WTC11 (cell line): ENCODE data around the gene ASB5. TPM values are rescaled to one million over a fixed set of nuclear protein-coding genes. Genes with fewer than 3 reads are reported as not detected.

ENCODE experiments used
- ATF1 ChIP-seq: sonication (generic); formaldehyde crosslinking; IDR thresholded peaks from 2 replicates; pipeline ENCODE4 v1.8.1; 2023; ENCODE audit warnings: mild to moderate bottlenecking, moderate library complexity, missing genetic modification reagents
- ATF2 ChIP-seq: sonication (generic); formaldehyde crosslinking; IDR thresholded peaks from 2 replicates; pipeline ENCODE4 v1.8.1; 2022; ENCODE audit warnings: low read depth, missing genetic modification reagents, borderline replicate concordance
- CBFB ChIP-seq: sonication (generic); formaldehyde crosslinking; IDR thresholded peaks from 2 replicates; pipeline ENCODE4 v1.8.1; 2022; ENCODE audit warnings: mild to moderate bottlenecking, low read depth, missing genetic modification reagents
- CDX4 ChIP-seq: fragments of 250-450 bp; sonication (Bioruptor Pico); IDR thresholded peaks from 2 replicates; pipeline ENCODE4 v1.9.0; 2021; ENCODE audit warnings: moderate library complexity, mild to moderate bottlenecking, inconsistent platforms, borderline replicate concordance
- ETV6 ChIP-seq: sonication (generic); formaldehyde crosslinking; IDR thresholded peaks from 2 replicates; pipeline ENCODE4 v1.8.1; 2022; ENCODE audit warnings: mild to moderate bottlenecking, missing genetic modification reagents
- FOXP4 ChIP-seq: sonication (generic); formaldehyde crosslinking; IDR thresholded peaks from 2 replicates; pipeline ENCODE4 v1.8.0; 2022; ENCODE audit warnings: mild to moderate bottlenecking, missing genetic modification reagents
- GABPB1 ChIP-seq: sonication (generic); formaldehyde crosslinking; IDR thresholded peaks from 2 replicates; pipeline ENCODE4 v1.8.1; 2023; ENCODE audit warnings: mild to moderate bottlenecking, missing genetic modification reagents
- GTF2I ChIP-seq: fragments of 250-450 bp; sonication (Bioruptor Pico); conservative IDR thresholded peaks from 2 replicates; pipeline ENCODE4 v1.4.0; 2021; ENCODE audit warnings: mild to moderate bottlenecking
- JUN ChIP-seq: sonication (generic); formaldehyde crosslinking; IDR thresholded peaks from 2 replicates; pipeline ENCODE4 v1.8.0; 2023; ENCODE audit warnings: mild to moderate bottlenecking, missing genetic modification reagents
- MYBL2 ChIP-seq: sonication (generic); formaldehyde crosslinking; IDR thresholded peaks from 2 replicates; pipeline ENCODE4 v1.8.1; 2023; ENCODE audit warnings: mild to moderate bottlenecking, moderate library complexity, missing genetic modification reagents
- NFATC4 ChIP-seq: fragments of 250-450 bp; sonication (Bioruptor Pico); IDR thresholded peaks from 2 replicates; pipeline ENCODE4 v1.9.0; 2021; ENCODE audit warnings: mild to moderate bottlenecking
- NR1H2 ChIP-seq: sonication (generic); formaldehyde crosslinking; IDR thresholded peaks from 2 replicates; pipeline ENCODE4 v1.9.0; 2021; ENCODE audit warnings: mild to moderate bottlenecking, moderate library complexity, missing genetic modification reagents
- RELA ChIP-seq: sonication (generic); formaldehyde crosslinking; IDR thresholded peaks from 2 replicates; pipeline ENCODE4 v1.8.1; 2022; ENCODE audit warnings: missing genetic modification reagents, mild to moderate bottlenecking, borderline replicate concordance
- TEAD1 ChIP-seq: sonication (generic); formaldehyde crosslinking; IDR thresholded peaks from 2 replicates; pipeline ENCODE4 v1.8.0; 2022; ENCODE audit warnings: mild to moderate bottlenecking, missing genetic modification reagents
- TP53 ChIP-seq: sonication (generic); formaldehyde crosslinking; IDR thresholded peaks from 2 replicates; pipeline ENCODE4 v1.8.1; 2023; ENCODE audit warnings: mild to moderate bottlenecking, missing genetic modification reagents
- ZBTB43 ChIP-seq: sonication (generic); formaldehyde crosslinking; IDR thresholded peaks from 2 replicates; pipeline ENCODE4 v1.8.1; 2023; ENCODE audit warnings: mild to moderate bottlenecking, missing genetic modification reagents
- ZNF219 ChIP-seq: sonication (generic); formaldehyde crosslinking; IDR thresholded peaks from 2 replicates; pipeline ENCODE4 v1.8.0; 2023; ENCODE audit warnings: missing genetic modification reagents, mild to moderate bottlenecking, borderline replicate concordance
- ZNF263 ChIP-seq: sonication (generic); formaldehyde crosslinking; IDR thresholded peaks from 2 replicates; pipeline ENCODE4 v1.8.1; 2022; ENCODE audit warnings: low read depth, mild to moderate bottlenecking, moderate library complexity, missing genetic modification reagents
- ZNF281 ChIP-seq: sonication (generic); formaldehyde crosslinking; IDR thresholded peaks from 2 replicates; pipeline ENCODE4 v1.8.0; 2023; ENCODE audit warnings: mild to moderate bottlenecking, missing genetic modification reagents
- ZNF671 ChIP-seq: fragments of 250-450 bp; sonication (Bioruptor Pico); IDR thresholded peaks from 2 replicates; pipeline ENCODE4 v1.8.0; 2021; ENCODE audit warnings: mild to moderate bottlenecking
- total RNA-seq: library from RNA; stranded (reverse); gene quantifications from 3 replicates; pipeline ENCODE4 v1.2.3, GENCODE V29; 2021
- TF ChIP-seq, protein P1 (sequence below): sonication (generic); formaldehyde crosslinking; IDR thresholded peaks from 2 replicates; pipeline ENCODE4 v1.8.0; 2022; ENCODE audit warnings: mild to moderate bottlenecking, missing genetic modification reagents
- TF ChIP-seq, protein P2 (sequence below): sonication (generic); formaldehyde crosslinking; IDR thresholded peaks from 2 replicates; pipeline ENCODE4 v1.8.1; 2022; ENCODE audit warnings: mild to moderate bottlenecking, moderate library complexity, missing genetic modification reagents
- TF ChIP-seq, protein P3 (sequence below): sonication (generic); formaldehyde crosslinking; conservative IDR thresholded peaks from 2 replicates; pipeline ENCODE4 v1.8.1; 2022; ENCODE audit warnings: mild to moderate bottlenecking, missing genetic modification reagents
- TF ChIP-seq, protein P4 (sequence below): fragments of 250-450 bp; sonication (Bioruptor Pico); IDR thresholded peaks from 2 replicates; pipeline ENCODE4 v1.9.0; 2021; ENCODE audit warnings: mild to moderate bottlenecking

Gene ASB5
- total RNA-seq, 1 experiment from 2014 or later: not detected

- TF ChIP-seq, protein P1, sequence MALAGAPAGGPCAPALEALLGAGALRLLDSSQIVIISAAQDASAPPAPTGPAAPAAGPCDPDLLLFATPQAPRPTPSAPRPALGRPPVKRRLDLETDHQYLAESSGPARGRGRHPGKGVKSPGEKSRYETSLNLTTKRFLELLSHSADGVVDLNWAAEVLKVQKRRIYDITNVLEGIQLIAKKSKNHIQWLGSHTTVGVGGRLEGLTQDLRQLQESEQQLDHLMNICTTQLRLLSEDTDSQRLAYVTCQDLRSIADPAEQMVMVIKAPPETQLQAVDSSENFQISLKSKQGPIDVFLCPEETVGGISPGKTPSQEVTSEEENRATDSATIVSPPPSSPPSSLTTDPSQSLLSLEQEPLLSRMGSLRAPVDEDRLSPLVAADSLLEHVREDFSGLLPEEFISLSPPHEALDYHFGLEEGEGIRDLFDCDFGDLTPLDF (CRISPR knock-in tag): no peak
- TF ChIP-seq MYBL2 (CRISPR knock-in tag) (no peak), NR1H2 (no peak), ZBTB43 (no peak), GABPB1 (CRISPR knock-in tag) (peak; percentile 47; the same call in 1 of the 2 replicates), TP53 (no peak), TEAD1 (CRISPR knock-in tag) (no peak), JUN (CRISPR knock-in tag) (no peak), ZNF671 (CRISPR knock-in tag) (no peak), RELA (CRISPR knock-in tag) (no peak), ETV6 (CRISPR knock-in tag) (peak; percentile 30; the same call in 1 of the 2 replicates), FOXP4 (CRISPR knock-in tag) (no peak), CBFB (no peak), CDX4 (CRISPR knock-in tag) (no peak), ATF1 (CRISPR knock-in tag) (no peak), GTF2I (no peak), ATF2 (CRISPR knock-in tag) (no peak), ZNF281 (CRISPR knock-in tag) (no peak), ZNF263 (CRISPR knock-in tag) (no peak), NFATC4 (no peak), ZNF219 (no peak)
- TF ChIP-seq, protein P2, sequence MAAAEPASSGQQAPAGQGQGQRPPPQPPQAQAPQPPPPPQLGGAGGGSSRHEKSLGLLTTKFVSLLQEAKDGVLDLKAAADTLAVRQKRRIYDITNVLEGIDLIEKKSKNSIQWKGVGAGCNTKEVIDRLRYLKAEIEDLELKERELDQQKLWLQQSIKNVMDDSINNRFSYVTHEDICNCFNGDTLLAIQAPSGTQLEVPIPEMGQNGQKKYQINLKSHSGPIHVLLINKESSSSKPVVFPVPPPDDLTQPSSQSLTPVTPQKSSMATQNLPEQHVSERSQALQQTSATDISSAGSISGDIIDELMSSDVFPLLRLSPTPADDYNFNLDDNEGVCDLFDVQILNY (CRISPR knock-in tag): 0 out of 2 replicates have a peak, but pooled peaks have one; percentile 58
- TF ChIP-seq, protein P3, sequence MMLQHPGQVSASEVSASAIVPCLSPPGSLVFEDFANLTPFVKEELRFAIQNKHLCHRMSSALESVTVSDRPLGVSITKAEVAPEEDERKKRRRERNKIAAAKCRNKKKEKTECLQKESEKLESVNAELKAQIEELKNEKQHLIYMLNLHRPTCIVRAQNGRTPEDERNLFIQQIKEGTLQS (CRISPR knock-in tag): no peak
- TF ChIP-seq, protein P4, sequence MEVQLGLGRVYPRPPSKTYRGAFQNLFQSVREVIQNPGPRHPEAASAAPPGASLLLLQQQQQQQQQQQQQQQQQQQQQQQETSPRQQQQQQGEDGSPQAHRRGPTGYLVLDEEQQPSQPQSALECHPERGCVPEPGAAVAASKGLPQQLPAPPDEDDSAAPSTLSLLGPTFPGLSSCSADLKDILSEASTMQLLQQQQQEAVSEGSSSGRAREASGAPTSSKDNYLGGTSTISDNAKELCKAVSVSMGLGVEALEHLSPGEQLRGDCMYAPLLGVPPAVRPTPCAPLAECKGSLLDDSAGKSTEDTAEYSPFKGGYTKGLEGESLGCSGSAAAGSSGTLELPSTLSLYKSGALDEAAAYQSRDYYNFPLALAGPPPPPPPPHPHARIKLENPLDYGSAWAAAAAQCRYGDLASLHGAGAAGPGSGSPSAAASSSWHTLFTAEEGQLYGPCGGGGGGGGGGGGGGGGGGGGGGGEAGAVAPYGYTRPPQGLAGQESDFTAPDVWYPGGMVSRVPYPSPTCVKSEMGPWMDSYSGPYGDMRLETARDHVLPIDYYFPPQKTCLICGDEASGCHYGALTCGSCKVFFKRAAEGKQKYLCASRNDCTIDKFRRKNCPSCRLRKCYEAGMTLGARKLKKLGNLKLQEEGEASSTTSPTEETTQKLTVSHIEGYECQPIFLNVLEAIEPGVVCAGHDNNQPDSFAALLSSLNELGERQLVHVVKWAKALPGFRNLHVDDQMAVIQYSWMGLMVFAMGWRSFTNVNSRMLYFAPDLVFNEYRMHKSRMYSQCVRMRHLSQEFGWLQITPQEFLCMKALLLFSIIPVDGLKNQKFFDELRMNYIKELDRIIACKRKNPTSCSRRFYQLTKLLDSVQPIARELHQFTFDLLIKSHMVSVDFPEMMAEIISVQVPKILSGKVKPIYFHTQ (CRISPR knock-in tag): no peak
Observed at GRCh38 chr4:176195184-176195978, 73.6 kb downstream of the ASB5 start, which contains the start of gene SPATA4 (continued).
